ENCODE data around the gene NELFA.
A peak's percentile ranks its signal among the peaks of the same experiment; 100 is the strongest.
"Not testable (repeated sequence)": the region's sequence is repeated elsewhere in the genome, so short reads cannot be mapped to it uniquely, and the experiment has no call there.

NELFA gene

GRCh38 chr4:2040391-2041238 lies 31.8 kb upstream of the NELFA start:
- no peak for DNase-seq

- DNase-seq = no peak
Measured at GRCh38 chr4:2036866-2037265, 28.1 kb upstream of the NELFA start.

GRCh38 chr4:2036327-2036726 lies 27.6 kb upstream of the NELFA start:
- no peak for DNase-seq

- DNase-seq = not testable (repeated sequence)
Measured at GRCh38 chr4:2031161-2031560, 22.4 kb upstream of the NELFA start.

- DNase-seq = not testable (repeated sequence)
Measured at GRCh38 chr4:2027120-2027519, 18.3 kb upstream of the NELFA start.

- DNase-seq = no peak
Measured at GRCh38 chr4:2025817-2026216, 17.0 kb upstream of the NELFA start.

GRCh38 chr4:2024683-2025082 lies 15.9 kb upstream of the NELFA start:
- DNase-seq = no peak

- DNase-seq = not testable (repeated sequence)
Measured at GRCh38 chr4:2021358-2022018, 12.7 kb upstream of the NELFA start.

- DNase-seq = no peak
Measured at GRCh38 chr4:2015008-2015407, 6.2 kb upstream of the NELFA start.

GRCh38 chr4:2011583-2011982 lies 2.8 kb upstream of the NELFA start:
- DNase-seq = peak; percentile 45

- DNase-seq = no peak
Measured at GRCh38 chr4:2009651-2010233, 968 bp upstream of the NELFA start.

GRCh38 chr4:2008671-2008920 lies 178 bp downstream of the NELFA start:
- no peak for DNase-seq

GRCh38 chr4:2007804-2008670 lies 737 bp downstream of the NELFA start:
- DNase-seq = no peak

GRCh38 chr4:2006956-2007653 lies 1.7 kb downstream of the NELFA start:
- DNase-seq = no peak

- DNase-seq = no peak
Measured at GRCh38 chr4:2006367-2006766, 2.4 kb downstream of the NELFA start.

GRCh38 chr4:2003361-2003760 lies 5.4 kb downstream of the NELFA start:
- DNase-seq = not testable (repeated sequence)

GRCh38 chr4:1999308-1999707 lies 9.5 kb downstream of the NELFA start:
- not testable (repeated sequence) for DNase-seq

GRCh38 chr4:1998296-1998695 lies 10.5 kb downstream of the NELFA start:
- DNase-seq = no peak

- DNase-seq = no peak
Measured at GRCh38 chr4:1997712-1998111, 11.1 kb downstream of the NELFA start.

- DNase-seq = no peak
Measured at GRCh38 chr4:1996866-1997611, 11.7 kb downstream of the NELFA start.

GRCh38 chr4:1994938-1995337 lies 13.8 kb downstream of the NELFA start:
- DNase-seq = no peak

Measured in SIG-M5 (cell line).